ENCODE measurements around the gene PFKFB3.
A peak's percentile ranks its signal among the peaks of the same experiment; 100 is the strongest.

The PFKFB3 gene

DNA sequence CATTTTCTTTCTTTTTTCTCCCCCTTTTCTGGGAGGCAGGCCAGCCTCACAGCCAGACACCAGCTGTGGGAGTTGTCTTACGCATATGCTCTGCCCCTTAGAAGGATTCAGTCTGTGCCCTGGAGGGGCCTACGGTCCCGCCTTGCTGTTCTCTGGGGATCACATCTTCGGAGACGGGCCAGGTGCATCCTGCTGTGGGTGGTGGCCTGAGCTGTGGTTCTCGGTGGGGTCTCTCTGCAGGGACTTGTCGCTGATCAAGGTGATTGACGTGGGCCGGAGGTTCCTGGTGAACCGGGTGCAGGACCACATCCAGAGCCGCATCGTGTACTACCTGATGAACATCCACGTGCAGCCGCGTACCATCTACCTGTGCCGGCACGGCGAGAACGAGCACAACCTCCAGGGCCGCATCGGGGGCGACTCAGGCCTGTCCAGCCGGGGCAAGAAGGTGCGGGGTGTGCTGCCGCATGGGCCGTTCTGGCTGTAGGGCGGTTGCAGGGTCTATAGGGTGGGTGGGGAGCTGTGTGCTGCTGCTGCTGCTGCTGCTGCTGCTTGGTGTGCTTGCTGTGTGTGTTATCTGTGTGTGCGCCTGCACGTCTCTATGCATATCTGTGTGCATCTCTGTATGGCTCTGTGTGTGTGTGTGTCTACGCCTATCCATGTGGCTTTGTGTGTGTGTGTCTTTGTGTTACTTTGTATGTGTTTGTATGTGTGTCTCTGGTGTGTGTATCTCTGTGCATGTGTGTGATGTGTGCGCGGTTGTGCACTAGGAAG, 17.9 kb downstream of the PFKFB3 start:
- no peak for DNase-seq (ENCODE audit: low spot score)

GRCh38 chr10:6221192-6221940, 18.6 kb downstream of the PFKFB3 start:
- DNase-seq (ENCODE audit: low spot score): no peak

DNA sequence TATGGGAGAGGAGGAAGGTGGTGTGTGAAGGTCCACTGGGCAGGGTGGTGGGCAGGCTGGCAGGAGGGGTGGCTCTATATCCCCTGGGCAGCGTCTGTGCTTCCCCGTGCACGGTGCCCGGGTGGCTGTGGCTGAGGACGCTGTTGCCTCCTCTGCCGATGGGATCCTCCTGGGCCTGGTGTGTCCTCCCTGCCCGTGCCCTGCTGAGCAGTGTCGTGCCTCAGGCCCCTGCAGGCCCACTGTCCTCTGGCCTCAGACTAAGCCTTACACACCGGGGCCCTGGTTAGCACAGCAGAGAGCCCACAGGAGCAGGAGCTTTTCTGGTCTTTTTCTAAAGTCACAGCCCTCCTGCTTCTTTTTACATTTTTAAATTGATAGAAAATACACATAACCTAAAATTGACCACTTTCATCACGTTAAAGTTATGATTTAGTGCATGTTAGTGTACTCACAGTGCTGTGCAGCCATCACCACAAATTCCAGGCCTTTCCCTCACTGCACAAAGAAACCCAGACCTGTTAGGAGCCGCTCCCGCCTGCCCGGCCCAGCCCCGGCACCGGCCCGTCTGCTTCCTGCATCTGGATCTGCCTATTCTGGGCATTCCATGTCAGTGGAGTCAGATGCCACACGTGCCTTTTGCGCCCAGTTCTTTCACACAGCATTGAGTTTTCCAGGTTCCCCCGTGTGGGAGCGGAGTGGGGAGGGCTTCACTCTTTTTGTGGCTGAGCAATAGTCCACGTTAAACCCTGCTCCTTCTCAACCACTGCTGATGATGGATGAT, 19.4 kb downstream of the PFKFB3 start:
- DNase-seq (ENCODE audit: low spot score): peak; percentile 72

- DNase-seq (ENCODE audit: low spot score): no peak
These were observed 20.0 kb downstream of the PFKFB3 start for GRCh38 chr10:6222755-6223154.

- DNase-seq (ENCODE audit: low spot score): no peak
These were observed 21.2 kb downstream of the PFKFB3 start for GRCh38 chr10:6223981-6224380.

- DNase-seq (ENCODE audit: low spot score): no peak
These were observed 22.0 kb downstream of the PFKFB3 start for GRCh38 chr10:6224781-6225180.

GRCh38 chr10:6225263-6225814, 22.6 kb downstream of the PFKFB3 start:
- DNase-seq (ENCODE audit: low spot score): no peak

GRCh38 chr10:6226216-6226615, 23.5 kb downstream of the PFKFB3 start:
- DNase-seq (ENCODE audit: low spot score): no peak

DNA sequence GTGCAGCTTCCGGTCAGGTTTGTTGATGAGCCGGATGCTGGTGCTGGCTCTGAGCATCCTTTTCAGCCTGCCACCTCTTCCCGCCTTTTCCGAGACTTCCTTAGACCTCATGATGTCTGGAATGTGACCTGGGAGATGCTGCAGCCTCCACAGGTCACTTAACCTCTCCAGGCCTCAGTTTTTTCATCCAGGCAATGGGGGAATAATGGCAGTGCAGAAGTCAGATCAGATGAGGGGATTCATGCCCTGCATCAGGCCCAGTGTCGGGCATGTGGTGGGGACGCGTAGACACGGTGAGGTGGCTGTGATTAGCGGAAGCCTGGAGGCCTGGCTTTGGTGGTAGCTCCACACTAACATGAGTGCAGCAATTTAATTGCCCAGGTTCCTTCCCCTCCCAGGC, 24.6 kb downstream of the PFKFB3 start:
- DNase-seq (ENCODE audit: low spot score): no peak

DNA sequence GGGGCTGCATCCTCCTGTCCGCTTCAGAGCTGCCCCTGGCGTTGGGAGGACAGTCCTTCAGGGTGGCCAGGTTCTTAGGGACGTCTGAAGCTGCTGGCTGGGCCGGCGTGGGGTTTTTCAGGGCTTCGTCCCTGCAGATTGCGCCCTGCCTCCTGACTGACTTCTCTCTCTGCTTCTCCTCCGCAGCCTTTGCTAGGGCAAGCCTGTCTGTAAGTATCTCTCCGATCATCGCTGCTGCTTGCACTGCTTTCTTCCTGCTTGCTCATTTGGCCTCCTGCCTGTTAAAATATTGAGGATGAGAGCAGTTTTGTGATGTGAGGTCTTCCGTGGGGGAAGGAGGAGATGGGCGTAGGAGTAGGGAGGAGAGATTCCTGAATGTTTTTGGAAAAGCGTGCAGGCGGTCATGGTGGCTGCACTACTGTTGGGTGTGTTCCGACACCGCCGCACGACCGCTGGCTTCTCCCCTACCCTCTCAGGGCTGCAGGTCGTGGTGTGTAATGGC, 25.3 kb downstream of the PFKFB3 start:
- DNase-seq (ENCODE audit: low spot score): no peak

GRCh38 chr10:6228647-6229046, 25.9 kb downstream of the PFKFB3 start:
- DNase-seq (ENCODE audit: low spot score): no peak

DNA sequence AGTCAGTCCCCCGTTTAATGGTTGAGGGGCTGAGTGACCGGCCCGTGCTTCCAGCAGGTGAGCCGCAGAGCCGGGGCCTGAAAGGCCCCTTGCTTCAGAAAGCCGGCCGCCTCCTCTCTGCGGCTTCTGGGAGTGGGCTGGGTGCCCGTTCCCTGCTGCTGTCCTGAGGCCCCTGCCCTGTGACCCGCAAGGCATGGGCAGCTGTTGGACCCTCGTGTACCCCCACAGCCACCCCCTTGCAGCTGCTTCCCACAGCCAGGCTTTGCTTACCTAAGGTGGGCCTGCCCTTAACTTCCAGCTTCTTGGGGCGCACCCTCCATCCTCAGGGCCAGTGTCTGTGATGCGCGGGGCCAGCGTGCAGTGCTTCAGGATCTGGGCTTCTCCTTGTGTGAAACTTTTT, 26.6 kb downstream of the PFKFB3 start:
- no peak for DNase-seq (ENCODE audit: low spot score)

DNA sequence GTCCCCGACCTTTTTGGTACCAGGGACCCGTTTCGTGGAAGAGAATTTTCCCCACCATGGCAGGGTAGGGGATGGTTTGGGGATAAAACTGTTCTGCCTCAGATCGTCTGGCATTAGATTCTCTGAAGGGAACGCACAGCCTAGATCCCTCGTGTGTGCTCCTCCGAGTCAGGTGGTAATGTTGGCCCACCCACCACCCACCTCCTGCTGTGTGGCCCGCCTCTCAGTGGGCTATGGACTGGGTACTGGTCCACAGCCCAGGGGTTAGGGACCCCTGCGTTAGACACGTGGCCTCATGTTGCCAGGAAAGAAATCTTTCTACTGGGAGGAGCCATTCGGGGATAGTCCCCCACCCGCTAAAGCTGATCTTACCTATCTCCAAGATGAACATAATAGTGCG, 27.0 kb downstream of the PFKFB3 start:
- DNase-seq (ENCODE audit: low spot score): no peak

- DNase-seq (ENCODE audit: low spot score): no peak
These were observed 27.6 kb downstream of the PFKFB3 start for GRCh38 chr10:6230315-6230714.

DNA sequence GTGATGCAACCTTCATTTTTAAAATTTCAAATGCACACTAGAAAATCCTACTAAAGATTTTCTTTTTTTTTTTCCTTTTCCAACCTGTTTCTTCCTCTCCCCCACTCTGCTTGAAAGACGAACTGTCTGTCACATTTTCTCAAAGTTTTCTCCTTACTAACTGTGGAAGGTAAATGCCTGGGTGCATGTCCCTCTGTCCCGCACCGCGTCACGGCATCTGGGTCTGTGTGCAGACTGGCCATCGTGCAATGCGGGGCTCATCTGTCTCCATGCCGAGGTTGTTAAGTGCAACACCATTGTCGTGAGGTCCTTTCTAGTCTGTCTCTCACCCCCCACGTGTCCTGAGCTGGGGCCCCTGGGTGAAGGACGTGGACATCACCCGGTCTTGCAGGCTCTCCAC, 28.4 kb downstream of the PFKFB3 start:
- no peak for DNase-seq (ENCODE audit: low spot score)

GRCh38 chr10:6231730-6232129, 29.0 kb downstream of the PFKFB3 start:
- DNase-seq (ENCODE audit: low spot score): no peak

DNA sequence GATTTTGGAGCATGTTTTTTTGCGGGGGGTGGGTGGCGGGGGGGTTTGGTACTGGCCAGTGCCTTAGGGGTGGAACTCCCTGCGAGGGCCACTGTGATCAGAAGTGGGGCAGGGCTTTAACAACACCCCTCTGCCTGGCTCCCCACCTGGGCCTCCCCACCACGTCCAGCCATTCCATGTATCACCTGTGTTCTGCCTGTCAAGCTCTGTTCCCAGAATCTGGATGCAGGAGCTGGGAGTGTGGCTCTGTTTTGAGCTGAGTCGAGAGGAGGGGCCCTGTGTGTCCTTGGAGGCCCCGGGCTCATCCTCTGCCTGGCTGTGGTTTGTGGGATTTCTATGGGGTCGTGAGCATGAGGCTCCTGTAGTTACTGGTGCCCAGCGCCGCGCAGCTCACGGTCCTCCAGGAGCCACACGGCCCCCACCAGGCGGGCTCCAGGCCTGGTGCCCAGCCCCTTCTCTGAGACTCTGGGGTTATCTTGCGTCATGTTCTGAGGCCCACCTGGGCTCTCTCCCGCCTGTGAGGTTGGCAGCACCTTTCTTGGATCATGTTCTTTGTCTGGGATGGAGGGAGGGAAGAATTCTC, 29.6 kb downstream of the PFKFB3 start:
- no peak for DNase-seq (ENCODE audit: low spot score)

- DNase-seq (ENCODE audit: low spot score): no peak
These were observed 30.4 kb downstream of the PFKFB3 start for GRCh38 chr10:6232846-6233724.

- DNase-seq (ENCODE audit: low spot score): no peak
These were observed 31.1 kb downstream of the PFKFB3 start for GRCh38 chr10:6233725-6234277.

GRCh38 chr10:6234371-6234770, 31.6 kb downstream of the PFKFB3 start:
- DNase-seq (ENCODE audit: low spot score): no peak

Data from kidney tubule cell (primary cell).